BLaER1 (cell line): ENCODE data around the gene LAMTOR5.
"Not testable (repeated sequence)": the region's sequence is repeated elsewhere in the genome, so short reads cannot be mapped to it uniquely, and the experiment has no call there.

ENCODE experiments used
- H3K27ac ChIP-seq: shearing (Covaris generic); formaldehyde crosslinking; 2 replicates; pipeline ENCODE4 v1.8.1; 2022
- H3K27me3 ChIP-seq: shearing (Covaris generic); formaldehyde crosslinking; 2 replicates; pipeline ENCODE4 v1.8.1; 2022
- H3K36me3 ChIP-seq: shearing (Covaris generic); formaldehyde crosslinking; 2 replicates; pipeline ENCODE4 v1.8.1; 2022
- H3K4me1 ChIP-seq: shearing (Covaris generic); formaldehyde crosslinking; 2 replicates; pipeline ENCODE4 v1.8.1; 2022
- H3K4me2 ChIP-seq: shearing (Covaris generic); formaldehyde crosslinking; 2 replicates; pipeline ENCODE4 v1.8.1; 2022
- H3K4me3 ChIP-seq: shearing (Covaris generic); formaldehyde crosslinking; 2 replicates; pipeline ENCODE4 v1.8.1; 2022
- H3K9ac ChIP-seq: shearing (Covaris generic); formaldehyde crosslinking; 2 replicates; pipeline ENCODE4 v1.8.1; 2022
- H3K9me3 ChIP-seq: shearing (Covaris generic); formaldehyde crosslinking; 2 replicates; pipeline ENCODE4 v1.8.1; 2022
- H4K20me1 ChIP-seq: shearing (Covaris generic); formaldehyde crosslinking; 2 replicates; pipeline ENCODE4 v1.8.1; 2022
- Cebpa-rat ChIP-seq: shearing (Covaris generic); IDR thresholded peaks from 2 replicates; pipeline ENCODE4 v1.8.1; 2022

The LAMTOR5 gene

DNA sequence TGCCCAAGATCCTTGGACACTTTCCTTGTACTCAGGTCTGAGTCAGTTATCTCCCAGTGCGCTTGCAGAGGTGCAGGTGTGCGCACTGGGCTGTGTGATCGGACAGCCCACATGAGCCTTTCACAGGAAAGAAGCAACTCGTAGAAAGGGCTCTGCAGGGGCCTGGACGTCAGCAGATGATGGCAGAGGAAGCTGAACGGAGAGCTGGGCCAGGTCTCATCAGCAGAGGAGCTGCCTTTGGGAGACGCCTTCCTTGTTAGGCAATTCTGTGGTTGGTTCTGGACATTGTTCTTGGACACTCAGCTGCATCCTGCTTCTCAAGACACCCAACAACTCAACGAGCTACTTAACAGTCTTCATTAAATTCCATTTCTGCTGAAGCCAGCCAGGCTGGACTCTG is 36.0 kb upstream of the LAMTOR5 start:
- TF ChIP-seq Cebpa-rat = no peak
- Histone ChIP-seq H3K4me1 (no peaks in the 10 kb centered on the region), H4K20me1 (no peaks in the 10 kb centered on the region), H3K9me3 (no peaks in the 10 kb centered on the region), H3K4me2 (no peak overlapping the region), H3K4me3 (no peak overlapping the region), H3K27ac (no peak overlapping the region), H3K9ac (no peak overlapping the region), H3K27me3 (no peaks in the 10 kb centered on the region), H3K36me3 (no peaks in the 10 kb centered on the region)

GRCh38 chr1:110441888-110442287 is 34.4 kb upstream of the LAMTOR5 start:
- no peak overlapping the region for H3K9ac ChIP-seq
- H3K9me3 ChIP-seq = no peaks in the 10 kb centered on the region
- no peaks in the 10 kb centered on the region for H3K4me1 ChIP-seq
- H3K27ac ChIP-seq = no peak overlapping the region
- H3K27me3 ChIP-seq = no peaks in the 10 kb centered on the region
- TF ChIP-seq Cebpa-rat = no peak
- H3K4me3 ChIP-seq = no peak overlapping the region
- H4K20me1 ChIP-seq = no peaks in the 10 kb centered on the region
- H3K4me2 ChIP-seq = no peak overlapping the region
- no peaks in the 10 kb centered on the region for H3K36me3 ChIP-seq

DNA sequence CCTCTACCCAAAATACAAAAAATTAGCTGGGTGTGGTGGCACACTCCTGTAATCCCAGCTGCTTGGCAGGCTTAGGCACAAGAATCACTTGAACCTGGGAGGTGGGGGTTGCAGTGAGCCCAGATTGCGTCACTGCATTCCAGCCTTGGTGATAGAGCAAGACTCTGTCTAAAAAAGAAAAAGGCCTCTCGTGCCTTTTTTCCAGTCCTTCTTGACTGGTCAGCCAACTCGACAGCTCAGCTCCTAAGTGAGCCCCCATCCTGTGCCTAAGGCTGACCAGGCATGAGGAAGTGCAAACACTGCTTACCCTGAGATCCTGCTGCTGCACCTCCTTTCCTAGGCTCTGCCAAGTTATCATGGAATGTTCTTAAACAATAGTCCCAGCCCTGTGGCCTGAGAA is 33.4 kb upstream of the LAMTOR5 start:
- no peak for TF ChIP-seq Cebpa-rat
- H3K9me3 ChIP-seq = no peaks in the 10 kb centered on the region
- no peak overlapping the region for H3K4me2 ChIP-seq
- no peaks in the 10 kb centered on the region for H4K20me1 ChIP-seq
- no peak overlapping the region for H3K4me3 ChIP-seq
- H3K36me3 ChIP-seq = no peaks in the 10 kb centered on the region
- no peaks in the 10 kb centered on the region for H3K27me3 ChIP-seq
- no peak overlapping the region for H3K27ac ChIP-seq
- H3K9ac ChIP-seq = no peak overlapping the region
- H3K4me1 ChIP-seq = no peaks in the 10 kb centered on the region

GRCh38 chr1:110439873-110440272 is 32.4 kb upstream of the LAMTOR5 start:
- H3K36me3 ChIP-seq, H3K4me1 ChIP-seq, H3K4me2 ChIP-seq, H3K4me3 ChIP-seq, H3K9ac ChIP-seq, H3K27me3 ChIP-seq, H3K27ac ChIP-seq, H4K20me1 ChIP-seq, H3K9me3 ChIP-seq: not testable (repeated sequence)

DNA sequence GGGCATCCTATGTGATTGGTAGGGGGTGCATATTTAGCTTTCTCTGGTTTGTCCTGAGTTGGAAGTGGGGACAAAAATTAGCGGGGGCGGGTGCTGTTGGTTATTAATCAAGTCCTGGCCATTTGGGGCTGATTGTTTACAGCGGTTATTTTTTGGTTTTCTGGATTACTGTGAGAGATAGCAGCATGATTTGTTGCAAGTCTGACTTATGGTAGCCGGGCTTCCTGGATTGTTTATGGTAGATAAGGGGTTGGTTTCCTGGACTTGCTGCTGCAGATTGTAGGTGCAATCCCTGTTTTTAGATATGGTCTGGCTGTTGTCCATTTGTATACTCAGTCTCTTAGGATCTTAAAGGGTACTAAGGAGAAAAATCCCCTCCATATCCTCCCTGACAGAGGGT is 31.4 kb upstream of the LAMTOR5 start:
- Histone ChIP-seq H3K27me3 (no peaks in the 10 kb centered on the region), H3K4me1 (no peaks in the 10 kb centered on the region), H3K9ac (no peak overlapping the region), H3K9me3 (no peaks in the 10 kb centered on the region), H3K4me2 (no peak overlapping the region), H3K4me3 (no peak overlapping the region), H3K36me3 (no peaks in the 10 kb centered on the region), H3K27ac (no peak overlapping the region), H4K20me1 (no peaks in the 10 kb centered on the region)
- no peak for TF ChIP-seq Cebpa-rat

GRCh38 chr1:110437645-110438299 is 30.3 kb upstream of the LAMTOR5 start:
- H3K4me2 ChIP-seq, H3K9me3 ChIP-seq, H4K20me1 ChIP-seq, H3K36me3 ChIP-seq, H3K27me3 ChIP-seq, H3K4me3 ChIP-seq, H3K9ac ChIP-seq, H3K4me1 ChIP-seq, H3K27ac ChIP-seq: not testable (repeated sequence)

GRCh38 chr1:110436635-110437034 is 29.1 kb upstream of the LAMTOR5 start:
- no peak for TF ChIP-seq Cebpa-rat
- Histone ChIP-seq H3K9ac (no peak overlapping the region), H3K9me3 (no peaks in the 10 kb centered on the region), H3K27ac (no peak overlapping the region), H4K20me1 (no peaks in the 10 kb centered on the region), H3K27me3 (no peaks in the 10 kb centered on the region), H3K36me3 (no peaks in the 10 kb centered on the region), H3K4me2 (no peak overlapping the region), H3K4me3 (no peak overlapping the region), H3K4me1 (no peaks in the 10 kb centered on the region)

DNA sequence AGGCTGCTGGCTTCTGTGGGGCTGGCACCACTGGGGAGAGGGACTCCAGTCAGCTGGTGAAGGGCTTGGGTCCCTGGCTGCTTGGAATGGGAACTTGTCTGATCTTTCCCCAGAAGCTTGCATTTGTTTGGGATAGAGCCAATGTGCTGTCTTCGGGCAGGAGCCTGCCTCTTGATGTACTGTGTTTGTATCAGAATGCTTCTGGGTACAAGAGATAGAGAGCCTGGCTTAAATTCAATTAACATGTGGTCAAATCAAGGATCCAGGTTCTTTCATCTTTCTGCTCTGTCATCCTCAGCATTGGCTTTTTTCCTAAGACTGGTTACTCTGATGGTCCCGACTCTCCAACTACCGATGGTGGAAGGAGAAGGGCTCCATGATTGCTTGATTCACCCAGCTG is 27.5 kb upstream of the LAMTOR5 start:
- H3K9me3 ChIP-seq = no peaks in the 10 kb centered on the region
- no peak overlapping the region for H3K27ac ChIP-seq
- H3K4me1 ChIP-seq = peaks cover 4% of the 10 kb centered on the region; the same call in 1 of the 2 replicates
- H3K27me3 ChIP-seq = no peaks in the 10 kb centered on the region
- no peak overlapping the region for H3K4me3 ChIP-seq
- no peak overlapping the region for H3K4me2 ChIP-seq
- no peaks in the 10 kb centered on the region for H4K20me1 ChIP-seq
- TF ChIP-seq Cebpa-rat = no peak
- no peak overlapping the region for H3K9ac ChIP-seq
- H3K36me3 ChIP-seq = no peaks in the 10 kb centered on the region

DNA sequence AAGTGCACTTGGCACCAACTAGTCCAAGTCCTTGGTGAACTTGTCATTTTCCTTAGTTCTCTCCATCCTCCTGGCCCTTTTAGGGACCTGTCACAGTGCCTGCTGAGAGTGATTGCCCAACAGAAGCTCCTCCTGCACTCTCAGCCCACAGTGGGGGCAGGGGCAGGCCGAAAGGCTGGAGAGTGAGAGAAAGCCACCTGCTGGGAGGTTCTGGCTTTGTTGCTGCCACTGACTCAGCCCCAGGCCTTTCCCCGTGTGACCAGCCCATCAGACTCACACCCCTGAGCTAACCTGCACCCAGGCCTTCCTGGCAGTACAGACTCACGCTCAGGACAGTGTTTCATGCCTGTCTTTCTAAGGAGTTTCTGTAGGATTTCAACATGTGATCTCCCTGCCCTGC is 26.3 kb upstream of the LAMTOR5 start:
- H3K4me2 ChIP-seq = no peak overlapping the region
- H3K4me3 ChIP-seq = no peak overlapping the region
- no peak overlapping the region for H3K27ac ChIP-seq
- no peaks in the 10 kb centered on the region for H3K27me3 ChIP-seq
- H4K20me1 ChIP-seq = no peaks in the 10 kb centered on the region
- no peaks in the 10 kb centered on the region for H3K9me3 ChIP-seq
- H3K36me3 ChIP-seq = no peaks in the 10 kb centered on the region
- TF ChIP-seq Cebpa-rat = no peak
- peaks cover 4% of the 10 kb centered on the region; the same call in 1 of the 2 replicates for H3K4me1 ChIP-seq
- H3K9ac ChIP-seq = no peak overlapping the region

DNA sequence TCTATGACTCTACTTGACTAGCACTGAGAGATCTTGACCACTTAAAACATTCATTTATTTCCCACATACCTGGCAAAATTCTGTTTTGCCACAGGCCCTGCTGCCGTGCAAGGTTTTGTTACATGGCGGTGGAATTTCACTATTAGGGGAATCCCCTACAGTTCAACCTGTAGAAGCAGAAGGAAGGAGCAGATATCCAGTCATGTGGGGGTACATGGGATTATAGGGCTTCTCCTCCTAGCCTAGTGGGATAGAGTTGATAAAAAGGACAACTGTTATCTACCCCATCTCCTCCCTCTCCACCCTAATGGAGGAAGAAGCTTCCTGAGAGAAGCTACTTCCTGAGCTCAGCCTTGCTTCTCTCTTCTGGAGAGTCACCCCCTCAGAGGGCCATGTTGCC is 25.7 kb upstream of the LAMTOR5 start:
- H3K27ac ChIP-seq = no peak overlapping the region
- H3K4me2 ChIP-seq = no peak overlapping the region

DNA sequence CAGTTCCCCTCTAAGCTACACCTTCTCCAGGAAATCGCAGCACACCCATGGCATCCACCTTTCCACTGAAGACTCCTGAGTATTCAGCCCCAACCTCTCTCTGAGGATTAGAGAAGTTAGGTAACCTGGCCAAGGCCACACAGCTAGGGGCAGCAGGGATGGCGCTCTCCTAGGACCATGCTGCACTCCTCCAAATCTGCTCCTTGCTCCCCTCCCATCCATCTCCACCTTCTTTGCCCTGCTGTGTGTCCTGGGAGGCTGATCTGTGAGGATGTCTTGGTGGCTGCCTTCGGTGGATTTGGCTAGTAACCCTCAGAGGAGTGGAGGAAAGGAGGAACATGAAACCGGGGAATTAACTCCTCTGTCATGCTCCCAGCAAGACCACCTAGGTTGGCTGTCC is 23.4 kb upstream of the LAMTOR5 start:
- no peak overlapping the region for H3K4me3 ChIP-seq
- H3K4me2 ChIP-seq = no peak overlapping the region
- no peaks in the 10 kb centered on the region for H3K9me3 ChIP-seq
- H3K27me3 ChIP-seq = no peaks in the 10 kb centered on the region
- no peak for TF ChIP-seq Cebpa-rat
- H3K36me3 ChIP-seq = no peaks in the 10 kb centered on the region
- peaks cover 9% of the 10 kb centered on the region for H3K4me1 ChIP-seq
- H3K9ac ChIP-seq = no peak overlapping the region
- H3K27ac ChIP-seq = no peak overlapping the region
- H4K20me1 ChIP-seq = no peaks in the 10 kb centered on the region

More for the DNA sequence above, 25.7 kb upstream of the LAMTOR5 start:
- TF ChIP-seq Cebpa-rat = no peak
- no peak overlapping the region for H3K4me3 ChIP-seq
- no peak overlapping the region for H3K9ac ChIP-seq
- peaks cover 4% of the 10 kb centered on the region; the same call in 1 of the 2 replicates for H3K4me1 ChIP-seq
- no peaks in the 10 kb centered on the region for H4K20me1 ChIP-seq
- no peaks in the 10 kb centered on the region for H3K27me3 ChIP-seq
- H3K36me3 ChIP-seq = no peaks in the 10 kb centered on the region
- H3K9me3 ChIP-seq = no peaks in the 10 kb centered on the region
